Measurements from ENCODE around the gene SPATA17.
"Not testable (repeated sequence)": the region's sequence is repeated elsewhere in the genome, so short reads cannot be mapped to it uniquely, and the experiment has no call there.

Gene SPATA17

GRCh38 chr1:217630711-217631591 is at the start of gene SPATA17, which contains the start of gene GPATCH2:
SPATA17 (plus strand) TSS chr1:217631344; CDS start chr1:217631379, 35 bp downstream.
GPATCH2 (minus strand) TSS chr1:217631090; CDS start chr1:217630971, 119 bp downstream.
- FAIRE-seq = no peak

- not testable (repeated sequence) for FAIRE-seq
Observed at GRCh38 chr1:217584286-217584811, 46.8 kb upstream of the SPATA17 start.

GRCh38 chr1:217585577-217585976 is 45.6 kb upstream of the SPATA17 start:
- FAIRE-seq = no peak

- FAIRE-seq = no peak
Observed at GRCh38 chr1:217586586-217586985, 44.6 kb upstream of the SPATA17 start.

GRCh38 chr1:217590598-217590997 is 40.5 kb upstream of the SPATA17 start:
- no peak for FAIRE-seq

GRCh38 chr1:217599154-217599553 is 32.0 kb upstream of the SPATA17 start:
- FAIRE-seq = no peak

- FAIRE-seq = no peak
Observed at GRCh38 chr1:217602380-217602779, 28.8 kb upstream of the SPATA17 start.

- FAIRE-seq = no peak
Observed at GRCh38 chr1:217605390-217605789, 25.8 kb upstream of the SPATA17 start.

GRCh38 chr1:217614200-217614712 is 16.9 kb upstream of the SPATA17 start:
- no peak for FAIRE-seq

GRCh38 chr1:217617126-217617525 is 14.0 kb upstream of the SPATA17 start:
- no peak for FAIRE-seq

GRCh38 chr1:217620814-217621213 is 10.3 kb upstream of the SPATA17 start:
- no peak for FAIRE-seq

- no peak for FAIRE-seq
Observed at GRCh38 chr1:217622042-217622441, 9.1 kb upstream of the SPATA17 start.

- no peak for FAIRE-seq
Observed at GRCh38 chr1:217626321-217626720, 4.8 kb upstream of the SPATA17 start.

- FAIRE-seq = peak; percentile 48
Observed at GRCh38 chr1:217627431-217627830, 3.7 kb upstream of the SPATA17 start.

GRCh38 chr1:217642455-217642854 is 11.3 kb downstream of the SPATA17 start:
- no peak for FAIRE-seq

GRCh38 chr1:217647791-217648190 is 16.6 kb downstream of the SPATA17 start:
- FAIRE-seq = no peak

- FAIRE-seq = no peak
Observed at GRCh38 chr1:217650674-217651073, 19.5 kb downstream of the SPATA17 start.

- no peak for FAIRE-seq
Observed at GRCh38 chr1:217660353-217661062, 29.4 kb downstream of the SPATA17 start.

- no peak for FAIRE-seq
Observed at GRCh38 chr1:217661407-217661806, 30.3 kb downstream of the SPATA17 start.

- FAIRE-seq = no peak
Observed at GRCh38 chr1:217668351-217668940, 37.3 kb downstream of the SPATA17 start.

GRCh38 chr1:217673387-217673786 is 42.2 kb downstream of the SPATA17 start:
- no peak for FAIRE-seq

GRCh38 chr1:217674028-217674729 is 43.0 kb downstream of the SPATA17 start:
- FAIRE-seq = no peak
